Measurements from ENCODE around the gene IGSF6. TPM values are rescaled to one million over a fixed set of nuclear protein-coding genes. Genes with fewer than 3 reads are reported as not detected.

IGSF6 gene
- total and polyA plus RNA-seq, 2 of the 8 experiments (the other 6 are each of a cell fraction or from before 2014, with no cell fraction given) = not detected

DNA sequence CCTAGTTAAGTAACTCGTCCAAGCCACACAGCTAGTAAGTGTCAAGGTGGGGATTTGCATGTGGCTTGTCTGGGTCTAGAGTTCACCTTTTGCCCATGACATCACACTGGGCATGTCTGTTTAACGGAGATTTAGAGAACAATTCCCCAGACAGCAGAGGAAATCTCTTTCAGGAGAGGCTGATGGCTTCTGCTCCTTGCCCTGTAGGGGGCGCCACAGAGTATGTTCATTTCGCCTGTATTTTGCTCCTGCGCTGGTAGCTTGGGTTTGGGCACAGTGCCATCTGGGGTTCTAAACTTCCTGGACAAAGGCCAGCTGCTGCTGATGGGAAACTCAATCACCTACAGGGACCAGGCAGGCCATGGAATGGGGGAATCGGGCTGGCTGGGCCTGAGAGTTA lies 31.8 kb upstream of the IGSF6 start:
- H4K20me1 ChIP-seq (replicated peaks in 1 of 2; ENCODE audit: control insufficient read depth in 1 of 2, insufficient read depth in 2 of 2, low read length in 2 of 2) = no peaks in the 10 kb centered on the region
- H3K27ac ChIP-seq (ENCODE audit: low read depth, low read length) = no peak overlapping the region
- DNase-seq (ENCODE audit: low read depth in 1 of 2, low spot score in 2 of 2) (peak in 1 of 2 experiments; percentile 82), FAIRE-seq (no peak)
- no peak overlapping the region for H3K4me2 ChIP-seq (ENCODE audit: insufficient read depth in 1 of 2, low read depth in 2 of 2, low read length in 2 of 2)
- H2BK5ac ChIP-seq (ENCODE audit: low read depth, low read length) = no peak overlapping the region
- H4K8ac ChIP-seq (ENCODE audit: extremely low read depth, insufficient read depth, low read length) = no peak overlapping the region
- no peak overlapping the region for H2AK5ac ChIP-seq (ENCODE audit: low read depth, low read length)
- ChIA-PET POLR2A (ENCODE audit: partially characterized antibody) (no interaction called here), CTCF (ENCODE audit: partially characterized antibody) (interaction anchor here (0.5 to 8.6 kb wide), 18 partner anchors 8 to 1812 kb away, joined by 3 to 93 read pairs (median 4); no protein-coding TSS in a partner anchor)
- no peaks in the 10 kb centered on the region for H3K79me2 ChIP-seq (ENCODE audit: control insufficient read depth in 1 of 2, insufficient read depth in 2 of 2, low read length in 2 of 2)
- H2AFZ ChIP-seq (ENCODE audit: low read length) = no peak overlapping the region
- H2BK120ac ChIP-seq (replicated peaks; ENCODE audit: low read depth, low read length) = no peak overlapping the region
- whole genome bisulfite sequencing, 2 experiments (ENCODE audit: extremely low coverage in 1 of 2, insufficient coverage in 1 of 2, insufficient read length in 1 of 2, insufficient replicate concordance in 2 of 2, low coverage in 1 of 2, low lambda C conversion rate in 2 of 2, missing lambda C conversion rate in 1 of 2) = 37% methylated on average over 6 of the region's 6 CpGs; no CpG with 5 or more reads in 1 of the 2 experiments
- H3K79me1 ChIP-seq (ENCODE audit: low read depth, low read length) = no peaks in the 10 kb centered on the region
- no peak for TF ChIP-seq NRF1 (IDR thresholded peaks at IDR 0.05; ENCODE audit: low read depth, low read length)
- TF ChIP-seq TCF12 (IDR thresholded peaks at IDR 0.05; ENCODE audit: low read depth, low read length) = no peak
- TF ChIP-seq, protein P1, sequence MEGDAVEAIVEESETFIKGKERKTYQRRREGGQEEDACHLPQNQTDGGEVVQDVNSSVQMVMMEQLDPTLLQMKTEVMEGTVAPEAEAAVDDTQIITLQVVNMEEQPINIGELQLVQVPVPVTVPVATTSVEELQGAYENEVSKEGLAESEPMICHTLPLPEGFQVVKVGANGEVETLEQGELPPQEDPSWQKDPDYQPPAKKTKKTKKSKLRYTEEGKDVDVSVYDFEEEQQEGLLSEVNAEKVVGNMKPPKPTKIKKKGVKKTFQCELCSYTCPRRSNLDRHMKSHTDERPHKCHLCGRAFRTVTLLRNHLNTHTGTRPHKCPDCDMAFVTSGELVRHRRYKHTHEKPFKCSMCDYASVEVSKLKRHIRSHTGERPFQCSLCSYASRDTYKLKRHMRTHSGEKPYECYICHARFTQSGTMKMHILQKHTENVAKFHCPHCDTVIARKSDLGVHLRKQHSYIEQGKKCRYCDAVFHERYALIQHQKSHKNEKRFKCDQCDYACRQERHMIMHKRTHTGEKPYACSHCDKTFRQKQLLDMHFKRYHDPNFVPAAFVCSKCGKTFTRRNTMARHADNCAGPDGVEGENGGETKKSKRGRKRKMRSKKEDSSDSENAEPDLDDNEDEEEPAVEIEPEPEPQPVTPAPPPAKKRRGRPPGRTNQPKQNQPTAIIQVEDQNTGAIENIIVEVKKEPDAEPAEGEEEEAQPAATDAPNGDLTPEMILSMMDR (IDR thresholded peaks at IDR 0.05; ENCODE audit: control extremely low read depth in 1 of 3, insufficient read depth in 1 of 3, low read depth in 1 of 3, low read length in 3 of 3) = peak; percentile 72 to 85 (median 75)
- TF ChIP-seq SP1 (IDR thresholded peaks at IDR 0.05; ENCODE audit: low read depth, low read length) = no peak
- peak; percentile 33 to 59; a peak in 3 of 4 replicates for TF ChIP-seq RAD21 (IDR thresholded peaks at IDR 0.05 in 1 of 2, conservative IDR thresholded peaks at IDR 0.05 in 1 of 2; ENCODE audit: low read depth in 2 of 2, low read length in 2 of 2)
- TF ChIP-seq, protein P2, sequence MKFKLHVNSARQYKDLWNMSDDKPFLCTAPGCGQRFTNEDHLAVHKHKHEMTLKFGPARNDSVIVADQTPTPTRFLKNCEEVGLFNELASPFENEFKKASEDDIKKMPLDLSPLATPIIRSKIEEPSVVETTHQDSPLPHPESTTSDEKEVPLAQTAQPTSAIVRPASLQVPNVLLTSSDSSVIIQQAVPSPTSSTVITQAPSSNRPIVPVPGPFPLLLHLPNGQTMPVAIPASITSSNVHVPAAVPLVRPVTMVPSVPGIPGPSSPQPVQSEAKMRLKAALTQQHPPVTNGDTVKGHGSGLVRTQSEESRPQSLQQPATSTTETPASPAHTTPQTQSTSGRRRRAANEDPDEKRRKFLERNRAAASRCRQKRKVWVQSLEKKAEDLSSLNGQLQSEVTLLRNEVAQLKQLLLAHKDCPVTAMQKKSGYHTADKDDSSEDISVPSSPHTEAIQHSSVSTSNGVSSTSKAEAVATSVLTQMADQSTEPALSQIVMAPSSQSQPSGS (IDR thresholded peaks at IDR 0.05; ENCODE audit: low read length) = no peak
- no peak for TF ChIP-seq KDM4A (IDR thresholded peaks at IDR 0.05; ENCODE audit: low read depth, low read length, severe bottlenecking)
- TF ChIP-seq EZH2 (IDR thresholded peaks at IDR 0.05; ENCODE audit: low read depth, low read length, severe bottlenecking) = no peak
- TF ChIP-seq CEBPB (IDR thresholded peaks at IDR 0.05; ENCODE audit: low read depth, low read length) = no peak
- no peak overlapping the region for H4K91ac ChIP-seq (replicated peaks; ENCODE audit: insufficient read length, low read length)
- H3K56ac ChIP-seq (replicated peaks; ENCODE audit: insufficient read length, low read depth, low read length) = no peak overlapping the region
- no peak overlapping the region for H2BK12ac ChIP-seq (ENCODE audit: low read depth, low read length)
- no peaks in the 10 kb centered on the region for H3K4me1 ChIP-seq (replicated peaks in 1 of 4; ENCODE audit: control insufficient read depth in 3 of 4, insufficient read depth in 4 of 4, low read length in 3 of 4)
- H2BK20ac ChIP-seq (ENCODE audit: low read length) = no peak overlapping the region
- no peaks in the 10 kb centered on the region for H3K27me3 ChIP-seq (replicated peaks in 1 of 4; ENCODE audit: control insufficient read depth in 3 of 4, extremely low read depth in 1 of 4, insufficient read depth in 3 of 4, low read length in 3 of 4)
- H2BK15ac ChIP-seq (ENCODE audit: low read length) = no peak overlapping the region
- H3K4me3 ChIP-seq (ENCODE audit: extremely low read depth in 1 of 4, insufficient read depth in 2 of 4, low read depth in 3 of 4, low read length in 4 of 4) = no peak overlapping the region
- H3K9ac ChIP-seq (replicated peaks in 1 of 4; ENCODE audit: extremely low read depth in 1 of 4, low read depth in 3 of 4, low read length in 3 of 4) = no peak overlapping the region
- no peaks in the 10 kb centered on the region; the same call in 1 of the 2 replicates for H3K23me2 ChIP-seq (ENCODE audit: low read depth, low read length)
- H3K36me3 ChIP-seq (ENCODE audit: control insufficient read depth in 2 of 4, insufficient read depth in 4 of 4, low read length in 3 of 4) = no peaks in the 10 kb centered on the region
- H3K18ac ChIP-seq (ENCODE audit: extremely low read depth, low read length) = no peak overlapping the region
- H3K9me3 ChIP-seq (ENCODE audit: insufficient read depth in 2 of 2, low read depth in 1 of 2, low read length in 1 of 2) = no peaks in the 10 kb centered on the region
- no peak overlapping the region for H4K5ac ChIP-seq (ENCODE audit: insufficient read length, low read depth, low read length)
- H3K23ac ChIP-seq (ENCODE audit: insufficient read length) = no peak overlapping the region
- H3K14ac ChIP-seq (ENCODE audit: insufficient read length) = no peak overlapping the region
- no peak overlapping the region for H3K4ac ChIP-seq (replicated peaks; ENCODE audit: insufficient read length, low read depth, low read length)
